MM.1S (cell line): ENCODE results near the gene VDAC1.

Source experiments
- CTCF ChIP-seq: fragments of 300-600 bp; sonication (generic); IDR thresholded peaks from 2 replicates; pipeline ENCODE4 v1.5.1; 2016; ENCODE audit warnings: antibody characterized with exemption, low read length, mixed read lengths
- EZH2phosphoT487 ChIP-seq: fragments of 300-600 bp; sonication (generic); IDR thresholded peaks from 2 replicates; pipeline ENCODE4 v1.6.1; 2018; ENCODE audit warnings: antibody characterized with exemption, low read length

- TF ChIP-seq CTCF = no peak
- TF ChIP-seq EZH2phosphoT487 = no peak
Measured at GRCh38 chr5:133959643-133960042, 45.1 kb downstream of the VDAC1 start.
